AG04449 (cell line): ENCODE data around the gene LRRC28.
A peak's percentile ranks its signal among the peaks of the same experiment; 100 is the strongest.

Experiments used
- CTCF ChIA-PET: fragments of 350-600 bp; formaldehyde crosslinking; extraction: SDS; loops from one replicate; lab custom pipeline; 2021; ENCODE audit warnings: antibody characterized with exemption; lab: Yijun Ruan, JAX
- POLR2A ChIA-PET: fragments of 400-600, 350-600 bp; formaldehyde crosslinking; extraction: SDS; loops from one replicate; lab custom pipeline; 2020; ENCODE audit warnings: antibody characterized with exemption, inconsistent platforms; lab: Yijun Ruan, JAX
- DNase-seq: peaks from one replicate; pipeline ENCODE4 v3.0.0-alpha.2; 2010; ENCODE audit warnings: low read depth, low spot score
- H3K4me3 ChIP-seq: 2 replicates; pipeline ENCODE4 v1.5.1; 2011; ENCODE audit warnings: low read depth, mild to moderate bottlenecking, control low read depth, low read length
- TF ChIP-seq, protein P1 (sequence below): IDR thresholded peaks from one replicate; pipeline ENCODE4 v1.5.1; 2011; ENCODE audit warnings: mild to moderate bottlenecking, moderate library complexity, low read length, control low read depth, inconsistent platforms; ENCODE audit not compliant: insufficient read depth; ENCODE audit errors: missing control alignments

Gene LRRC28

DNA sequence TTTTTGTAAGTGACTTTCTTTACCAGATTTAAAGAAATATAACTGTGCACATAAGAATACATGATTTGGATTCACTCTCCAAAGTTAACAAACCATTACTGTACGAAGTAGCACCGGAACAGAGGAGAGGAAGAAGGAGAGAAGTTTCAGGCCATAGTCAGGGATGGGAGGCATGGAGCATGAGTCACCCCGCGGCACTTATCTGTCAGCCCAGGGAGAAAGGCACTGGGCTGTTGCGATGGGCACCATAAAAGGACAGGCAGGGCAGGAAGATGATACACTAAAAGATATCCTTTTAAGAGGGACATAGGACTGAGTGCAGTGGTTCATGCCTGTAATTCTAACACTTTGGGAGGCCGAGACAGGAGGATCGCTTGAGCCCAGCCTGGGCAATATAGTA is 38.9 kb upstream of the LRRC28 start:
- TF ChIP-seq, protein P1, sequence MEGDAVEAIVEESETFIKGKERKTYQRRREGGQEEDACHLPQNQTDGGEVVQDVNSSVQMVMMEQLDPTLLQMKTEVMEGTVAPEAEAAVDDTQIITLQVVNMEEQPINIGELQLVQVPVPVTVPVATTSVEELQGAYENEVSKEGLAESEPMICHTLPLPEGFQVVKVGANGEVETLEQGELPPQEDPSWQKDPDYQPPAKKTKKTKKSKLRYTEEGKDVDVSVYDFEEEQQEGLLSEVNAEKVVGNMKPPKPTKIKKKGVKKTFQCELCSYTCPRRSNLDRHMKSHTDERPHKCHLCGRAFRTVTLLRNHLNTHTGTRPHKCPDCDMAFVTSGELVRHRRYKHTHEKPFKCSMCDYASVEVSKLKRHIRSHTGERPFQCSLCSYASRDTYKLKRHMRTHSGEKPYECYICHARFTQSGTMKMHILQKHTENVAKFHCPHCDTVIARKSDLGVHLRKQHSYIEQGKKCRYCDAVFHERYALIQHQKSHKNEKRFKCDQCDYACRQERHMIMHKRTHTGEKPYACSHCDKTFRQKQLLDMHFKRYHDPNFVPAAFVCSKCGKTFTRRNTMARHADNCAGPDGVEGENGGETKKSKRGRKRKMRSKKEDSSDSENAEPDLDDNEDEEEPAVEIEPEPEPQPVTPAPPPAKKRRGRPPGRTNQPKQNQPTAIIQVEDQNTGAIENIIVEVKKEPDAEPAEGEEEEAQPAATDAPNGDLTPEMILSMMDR = no peak
- peak; percentile 12 for DNase-seq
- ChIA-PET CTCF (interaction anchor here (0.7 to 14.3 kb wide), 17 partner anchors 10 to 146 kb away, joined by 3 to 356 read pairs (median 4); partner anchors contain the start of gene SYNM), POLR2A (no interaction called here)
- no peak overlapping the region for H3K4me3 ChIP-seq

DNA sequence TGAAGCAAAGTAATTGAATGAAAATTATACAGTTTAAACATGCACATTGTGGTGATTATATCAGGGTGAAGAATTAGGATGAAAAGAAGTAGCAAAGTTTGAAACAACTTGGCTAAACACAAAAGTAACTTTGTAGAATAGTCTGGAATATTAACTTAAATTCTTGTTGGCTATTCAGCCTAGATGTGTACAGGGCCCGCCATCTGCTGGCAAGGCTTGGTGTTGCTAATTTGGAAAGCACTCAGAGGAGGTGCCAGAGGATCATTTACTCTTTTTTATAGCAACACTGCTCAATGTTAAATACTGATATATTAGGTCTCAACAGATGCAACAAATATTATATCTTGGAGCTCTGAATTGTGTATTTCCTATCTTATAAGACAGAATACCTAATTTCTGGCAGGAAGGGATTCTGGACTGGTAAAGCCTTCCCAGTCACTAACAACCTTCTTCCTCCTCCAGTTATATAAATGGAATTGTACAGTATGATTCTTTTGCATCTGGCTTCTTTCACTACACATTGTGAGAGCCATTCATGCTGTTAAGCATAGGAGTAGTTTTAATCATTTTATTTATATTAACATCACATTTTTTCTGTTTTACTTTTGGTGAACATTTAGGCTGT is 38.0 kb upstream of the LRRC28 start:
- ChIA-PET POLR2A (interaction anchor here (1.1 kb wide), 1 partner anchor 100 kb away, joined by 3 read pairs; no protein-coding TSS in a partner anchor), CTCF (interaction anchor here (0.6 to 14.3 kb wide), 48 partner anchors 11 to 771 kb away, joined by 3 to 356 read pairs (median 4); partner anchors contain the start of gene SYNM)
- DNase-seq = peak; percentile 26
- no peak overlapping the region for H3K4me3 ChIP-seq
- TF ChIP-seq, protein P1 = peak; percentile 74

DNA sequence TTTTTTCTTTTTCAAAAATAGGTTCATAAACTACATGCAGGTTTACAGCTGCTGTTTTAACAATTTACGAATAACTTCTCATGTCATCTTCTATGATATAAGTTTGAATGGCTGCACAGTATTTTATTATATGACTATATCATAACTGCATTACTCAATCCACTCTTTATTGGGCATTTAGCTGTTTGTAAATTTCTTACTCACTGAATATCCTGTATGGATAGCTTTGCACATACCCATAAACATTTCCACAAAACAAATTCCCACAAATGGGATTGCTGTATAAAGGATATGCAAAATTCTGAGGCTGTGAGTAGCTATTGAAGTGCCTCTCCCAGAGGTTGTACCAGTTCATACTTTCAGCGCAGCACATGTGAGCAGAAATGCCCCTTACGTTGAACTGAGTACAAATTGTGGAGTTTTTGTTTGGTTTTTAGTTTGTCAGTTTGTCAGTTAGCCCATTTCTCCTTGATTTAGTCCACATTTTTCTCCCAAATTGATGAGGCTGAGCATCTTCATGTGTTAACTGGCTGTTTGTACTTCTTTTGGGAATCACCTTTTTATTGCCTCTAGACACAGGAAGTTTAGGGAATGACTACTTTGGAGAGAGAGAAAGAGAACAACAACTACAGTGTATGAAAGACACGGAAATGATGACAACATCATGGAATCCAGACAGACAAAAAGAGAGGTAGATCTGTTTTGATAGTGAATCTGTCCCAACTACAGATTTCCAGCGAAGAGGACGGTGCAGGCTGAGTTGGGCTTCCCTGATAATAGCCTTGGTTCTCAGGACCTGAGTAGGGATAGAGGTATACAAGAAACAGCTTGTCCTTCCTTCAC is 26.7 kb upstream of the LRRC28 start:
- no peak overlapping the region for H3K4me3 ChIP-seq
- CTCF ChIA-PET = interaction anchor here (0.7 to 7.8 kb wide), 6 partner anchors 11 to 166 kb away, joined by 3 to 89 read pairs (median 6); partner anchors contain the start of gene SYNM
- no peak for DNase-seq
- TF ChIP-seq, protein P1 = no peak
- POLR2A ChIA-PET = no interaction called here

DNA sequence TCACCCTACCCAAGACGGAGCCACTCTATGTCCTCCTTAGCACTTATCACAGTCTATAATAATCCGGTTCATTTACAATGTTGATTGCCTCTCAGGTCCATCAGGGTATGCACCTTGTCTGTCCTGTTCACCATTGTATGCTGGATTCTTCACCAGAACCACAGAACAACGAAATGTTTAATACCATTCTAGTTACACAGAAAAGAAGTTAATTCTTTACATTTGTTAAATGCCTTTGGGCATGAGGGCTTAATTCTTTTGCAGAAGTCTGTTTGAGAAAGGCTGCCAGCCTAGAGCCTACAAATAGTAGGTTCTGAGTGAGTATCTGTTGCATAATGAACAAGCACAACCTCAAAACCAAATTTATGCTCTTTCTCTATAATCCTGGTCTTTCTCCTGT is 24.5 kb upstream of the LRRC28 start:
- POLR2A ChIA-PET = no interaction called here
- DNase-seq = no peak
- CTCF ChIA-PET = interaction anchor here (0.8 to 7.8 kb wide), 4 partner anchors 13 to 529 kb away, joined by 3 to 89 read pairs (median 18); no protein-coding TSS in a partner anchor
- H3K4me3 ChIP-seq = no peak overlapping the region
- TF ChIP-seq, protein P1 = no peak

GRCh38 chr15:99228120-99228770 is 23.0 kb upstream of the LRRC28 start:
- H3K4me3 ChIP-seq = no peak overlapping the region
- CTCF ChIA-PET = interaction anchor here (0.8 to 7.8 kb wide), 4 partner anchors 14 to 502 kb away, joined by 3 to 89 read pairs (median 18); no protein-coding TSS in a partner anchor
- TF ChIP-seq, protein P1 = no peak
- no peak for DNase-seq
- POLR2A ChIA-PET = no interaction called here

DNA sequence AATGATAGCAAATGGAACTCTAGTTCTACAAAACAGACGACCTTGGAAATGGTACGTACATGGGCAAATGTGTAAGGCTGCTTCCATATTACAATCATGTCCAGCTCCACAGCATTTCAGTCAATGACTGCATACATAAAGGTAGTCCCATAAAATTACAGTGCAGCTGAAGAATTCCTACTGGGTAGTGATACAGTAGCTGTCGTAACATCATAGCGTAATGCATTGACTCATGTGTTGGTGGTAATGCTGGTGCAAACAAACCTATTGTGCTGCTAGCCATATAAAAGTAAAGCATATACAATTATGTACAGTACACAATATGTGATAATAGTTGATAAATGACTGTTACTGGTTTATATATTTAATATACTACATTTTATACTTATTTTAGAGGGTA is 20.4 kb upstream of the LRRC28 start:
- POLR2A ChIA-PET = no interaction called here
- H3K4me3 ChIP-seq = no peak overlapping the region
- CTCF ChIA-PET = interaction anchor here (1.3 kb wide), 1 partner anchor 130 kb away, joined by 4 read pairs; no protein-coding TSS in a partner anchor
- TF ChIP-seq, protein P1 = no peak
- DNase-seq = no peak
